GM18526 (cell line): Measurements from ENCODE around the gene NDUFAF4.

ENCODE experiments used
- POLR2A ChIP-seq: IDR thresholded peaks from 3 replicates; pipeline ENCODE4 v1.6.1; 2011; ENCODE audit not compliant: insufficient read length; ENCODE audit errors: extremely low read depth

The NDUFAF4 gene

DNA sequence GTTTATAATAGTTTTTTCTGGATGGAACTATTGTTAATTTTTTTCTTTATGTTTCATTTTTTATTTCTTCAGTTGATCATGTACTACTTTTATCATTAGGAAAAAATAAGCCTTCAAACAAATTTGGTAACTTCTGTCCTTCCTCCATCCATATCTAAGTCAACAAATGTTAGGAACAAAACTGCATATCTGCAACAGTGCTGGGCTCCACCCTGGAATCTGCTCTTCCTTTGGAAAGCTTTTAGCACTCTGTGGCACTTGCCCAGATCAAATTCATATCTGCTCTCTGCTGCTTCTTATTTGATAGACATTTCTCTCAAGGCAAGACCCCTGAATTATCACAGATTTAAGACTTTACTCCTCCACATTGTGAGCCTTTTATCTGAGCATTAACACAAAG, 36.1 kb downstream of the NDUFAF4 start:
- no peak for TF ChIP-seq POLR2A

DNA sequence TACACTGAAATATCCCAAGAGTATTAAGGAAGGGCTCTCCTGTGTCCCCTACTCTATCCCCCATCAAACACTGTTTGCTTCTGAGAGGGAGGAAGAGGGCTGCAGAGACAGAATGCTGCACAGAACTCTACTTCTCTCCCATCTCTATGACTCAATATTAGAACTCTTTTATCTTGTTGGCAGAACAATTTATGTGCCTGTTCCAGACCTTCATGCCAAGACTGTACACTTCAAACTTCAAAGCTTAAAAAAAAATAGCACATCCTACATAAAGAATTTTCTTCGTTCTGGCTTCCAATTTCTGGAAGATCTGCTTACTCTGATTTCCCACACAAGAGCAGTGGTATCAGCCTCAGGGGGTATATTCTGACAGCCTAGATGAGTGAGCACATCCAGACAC, 40.8 kb downstream of the NDUFAF4 start:
- no peak for TF ChIP-seq POLR2A

DNA sequence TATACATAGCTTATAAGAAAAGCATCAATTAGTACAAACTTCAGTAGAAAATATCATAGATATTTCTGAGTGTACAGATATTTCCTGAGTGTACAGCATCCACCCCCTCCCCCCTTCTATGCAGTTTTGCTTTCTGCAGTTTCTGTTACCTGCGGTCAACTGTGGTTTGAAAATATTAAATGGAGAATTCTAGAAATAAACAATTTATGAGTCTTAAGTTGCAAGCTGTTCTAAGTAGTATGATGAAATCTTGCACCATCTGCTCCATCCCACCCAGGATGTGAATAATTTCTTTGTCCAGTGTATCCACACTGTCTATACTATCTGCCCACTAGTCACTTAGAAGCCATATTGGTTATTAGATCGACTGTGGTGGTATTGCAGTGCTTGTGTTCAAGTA, 44.6 kb downstream of the NDUFAF4 start:
- no peak for TF ChIP-seq POLR2A

DNA sequence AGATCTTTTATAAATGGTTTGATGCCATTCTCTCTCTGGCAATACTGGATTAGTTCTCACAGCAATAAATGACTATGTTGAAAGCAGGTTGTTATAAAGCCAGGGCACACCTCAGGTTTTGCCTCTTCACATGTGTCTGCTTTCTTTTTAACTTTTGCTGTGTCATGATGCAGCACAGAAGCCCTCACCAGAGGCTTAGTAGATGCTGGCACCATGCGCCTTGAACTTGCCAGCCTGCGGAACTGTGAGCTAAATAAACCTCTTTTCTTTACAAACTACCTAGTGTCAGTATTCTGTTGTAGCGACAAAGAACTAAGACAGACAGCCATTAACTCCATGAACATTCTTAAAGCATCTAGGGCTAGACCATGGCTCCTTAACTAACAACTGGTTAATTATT, 45.1 kb downstream of the NDUFAF4 start:
- TF ChIP-seq POLR2A = no peak

DNA sequence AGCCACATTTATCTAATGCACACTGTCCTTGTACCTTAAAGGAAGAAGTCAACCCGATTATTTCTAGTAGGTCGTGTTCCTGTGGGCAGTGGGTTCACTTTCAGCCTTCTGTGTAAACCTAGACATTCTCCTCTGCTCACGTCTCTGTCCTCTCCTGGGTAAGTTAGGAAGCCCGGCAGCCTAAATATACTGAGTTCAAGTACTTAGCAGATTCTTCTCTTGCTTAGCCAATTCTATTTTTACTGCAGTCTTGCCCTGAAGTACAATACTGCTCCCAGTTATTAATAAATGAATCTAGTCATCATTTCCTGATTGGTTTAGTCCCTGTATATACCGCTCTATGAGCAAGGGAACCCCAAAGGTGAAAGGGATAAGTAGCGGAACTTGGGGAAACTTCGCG, 45.8 kb downstream of the NDUFAF4 start:
- TF ChIP-seq POLR2A = no peak

DNA sequence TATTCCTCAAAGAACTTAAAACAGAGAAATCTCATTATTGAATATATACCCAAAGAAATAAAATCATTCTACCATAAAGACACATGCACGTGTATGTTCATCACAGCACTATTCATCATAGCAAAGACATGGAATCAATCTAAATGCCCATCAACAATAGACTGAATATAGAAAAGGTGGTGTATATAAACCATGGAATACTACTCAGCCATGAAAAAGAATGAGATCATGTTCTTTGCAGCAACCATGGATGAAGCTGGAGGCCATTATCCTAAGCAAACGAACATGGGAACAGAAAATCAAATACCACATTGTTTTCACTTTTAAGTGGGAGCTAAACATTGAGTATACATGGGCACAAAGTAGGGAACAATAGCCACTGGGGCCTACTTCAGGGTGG, 48.1 kb downstream of the NDUFAF4 start:
- no peak for TF ChIP-seq POLR2A

DNA sequence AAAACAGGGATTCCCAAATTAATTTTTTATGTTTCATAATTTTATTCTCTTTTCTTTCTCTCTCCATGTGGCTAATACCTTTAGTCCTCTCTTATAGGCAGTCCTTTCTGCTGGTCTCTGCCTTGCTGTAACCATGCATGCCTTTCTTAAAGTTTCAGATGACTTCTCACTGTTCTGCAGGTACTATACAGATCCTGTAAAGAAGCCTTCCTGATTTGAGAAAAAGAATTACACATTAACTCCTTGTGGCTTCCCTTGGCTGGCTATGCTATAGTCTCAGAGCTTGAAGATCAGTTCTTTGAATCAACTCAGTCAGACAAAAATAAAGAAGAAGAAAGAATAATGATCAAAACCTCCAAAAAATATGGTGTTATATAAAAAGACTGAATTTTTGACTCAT, 53.2 kb downstream of the NDUFAF4 start:
- TF ChIP-seq POLR2A = no peak

DNA sequence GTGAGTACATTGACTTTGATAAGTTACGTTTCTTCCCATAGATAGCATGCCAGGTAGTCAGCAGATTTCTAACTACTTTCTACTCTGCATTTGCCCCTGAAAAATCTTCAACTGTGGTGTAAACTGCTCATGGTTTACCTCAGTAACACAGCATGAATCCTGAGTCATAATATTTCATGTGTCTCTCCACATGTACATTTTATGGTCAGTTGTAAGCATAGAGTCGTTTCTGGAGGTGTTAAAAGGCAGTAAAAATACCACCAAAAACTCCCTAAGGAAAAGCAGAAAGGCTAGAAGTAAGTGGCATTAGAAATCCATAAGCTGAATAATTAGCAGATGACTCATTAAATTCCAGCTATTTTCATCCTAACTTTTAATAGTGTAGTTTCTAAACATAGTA, 56.3 kb downstream of the NDUFAF4 start:
- no peak for TF ChIP-seq POLR2A
